Epidermal melanocyte (primary cell): ENCODE measurements around the gene HMX2.
A peak's percentile ranks its signal among the peaks of the same experiment; 100 is the strongest.

ENCODE experiments used
- DNase-seq: peaks from one replicate; pipeline ENCODE4 v3.0.0; 2011; ENCODE audit warnings: low spot score; ENCODE audit not compliant: insufficient read length

HMX2 gene, protein sequence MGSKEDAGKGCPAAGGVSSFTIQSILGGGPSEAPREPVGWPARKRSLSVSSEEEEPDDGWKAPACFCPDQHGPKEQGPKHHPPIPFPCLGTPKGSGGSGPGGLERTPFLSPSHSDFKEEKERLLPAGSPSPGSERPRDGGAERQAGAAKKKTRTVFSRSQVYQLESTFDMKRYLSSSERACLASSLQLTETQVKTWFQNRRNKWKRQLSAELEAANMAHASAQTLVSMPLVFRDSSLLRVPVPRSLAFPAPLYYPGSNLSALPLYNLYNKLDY

DNA sequence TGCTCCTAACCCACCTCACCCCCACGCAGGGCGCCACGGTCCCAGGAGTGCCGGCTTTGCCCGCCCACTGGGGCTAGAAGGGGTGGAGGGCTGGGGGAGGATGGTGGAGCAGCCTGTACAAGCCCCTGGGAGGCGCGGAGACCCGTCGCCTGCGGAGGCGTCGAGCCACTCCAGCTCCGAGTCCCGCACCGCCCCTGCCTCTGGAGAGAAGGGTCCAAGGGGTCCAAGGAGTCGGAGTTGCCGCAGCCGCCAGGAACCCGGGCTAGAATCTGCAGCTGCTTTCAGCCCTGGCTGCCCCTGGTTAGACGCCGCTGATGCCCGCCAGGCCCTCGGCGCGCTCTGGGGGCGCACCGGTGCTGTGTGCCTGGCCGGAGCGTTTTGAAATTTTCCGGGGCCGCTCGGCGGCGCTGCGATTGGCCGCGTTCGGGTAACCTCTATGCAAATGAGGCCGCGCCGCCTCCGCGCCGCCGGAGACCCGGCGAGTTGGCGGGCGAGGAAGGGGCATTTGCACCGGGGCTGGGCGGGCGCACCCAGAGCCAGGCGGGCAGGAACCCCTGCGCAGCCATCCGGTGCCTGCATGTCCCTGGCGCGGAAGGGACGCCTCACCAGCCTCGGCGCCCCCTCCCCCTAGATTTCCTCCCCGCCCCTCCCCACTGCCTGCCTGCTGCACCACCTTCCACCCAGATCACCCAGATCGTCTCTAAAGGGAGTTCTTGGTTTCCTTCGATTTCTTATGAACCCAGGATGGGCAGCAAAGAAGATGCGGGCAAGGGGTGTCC, at the start of gene HMX2:
HMX2 (plus strand) TSS at position 502 of the 779 bp plus-strand sequence; CDS start at position 745, 243 bp downstream.
- no peak for DNase-seq

DNA sequence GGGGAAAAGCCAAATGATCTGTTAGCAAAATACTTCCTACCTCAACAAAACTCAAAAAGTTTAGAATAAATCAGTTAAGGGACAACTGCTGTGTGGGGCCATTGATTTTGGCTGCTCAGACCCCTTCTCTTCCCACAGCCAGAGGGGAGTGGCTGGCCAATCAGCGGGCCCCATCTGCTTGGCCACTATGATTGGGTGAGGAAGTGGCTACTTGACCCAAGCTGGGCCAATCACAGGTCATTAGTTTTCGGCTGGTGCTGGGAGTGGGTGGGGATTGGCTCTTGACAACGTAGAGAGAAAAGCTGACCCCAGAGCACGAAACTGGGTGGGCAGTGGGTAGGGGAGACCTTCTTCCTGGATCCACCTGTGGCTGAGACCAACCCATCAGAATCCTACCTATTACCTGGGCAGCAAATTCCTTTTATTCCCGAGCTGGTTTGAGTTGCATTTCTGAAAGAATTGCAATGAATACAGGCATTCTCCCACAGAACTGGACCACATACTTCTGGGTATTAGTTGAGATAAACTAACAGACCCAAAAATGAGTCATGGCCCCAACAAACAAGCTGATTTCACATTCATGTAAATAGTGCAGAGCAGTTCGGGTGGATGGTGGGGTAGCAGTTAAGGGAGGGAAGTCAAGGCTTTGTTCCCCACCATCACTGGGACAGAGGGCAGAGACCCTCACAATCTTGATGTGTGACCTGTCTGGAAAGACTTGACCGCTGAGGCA, 47.7 kb upstream of the HMX2 start:
- DNase-seq: no peak

DNA sequence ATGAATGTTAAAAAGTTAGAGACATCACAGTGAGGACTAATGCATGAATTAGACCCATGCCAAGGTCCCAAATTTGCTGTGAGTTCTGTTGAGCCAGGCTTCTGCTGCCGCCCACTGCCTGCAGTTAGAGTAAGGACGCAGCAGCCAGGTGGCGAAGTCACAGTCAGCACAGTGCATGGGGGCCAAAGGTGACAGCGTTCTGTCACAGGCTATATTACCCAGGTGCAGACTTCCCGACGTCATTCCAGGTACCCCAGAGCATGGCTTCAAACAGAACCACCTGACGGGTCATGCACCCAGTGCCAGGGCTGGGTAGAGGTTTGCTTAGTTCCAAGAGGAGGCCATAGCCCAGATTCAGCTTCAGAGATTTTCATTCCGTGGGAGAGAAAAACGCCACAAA, 46.1 kb upstream of the HMX2 start:
- DNase-seq: no peak

DNA sequence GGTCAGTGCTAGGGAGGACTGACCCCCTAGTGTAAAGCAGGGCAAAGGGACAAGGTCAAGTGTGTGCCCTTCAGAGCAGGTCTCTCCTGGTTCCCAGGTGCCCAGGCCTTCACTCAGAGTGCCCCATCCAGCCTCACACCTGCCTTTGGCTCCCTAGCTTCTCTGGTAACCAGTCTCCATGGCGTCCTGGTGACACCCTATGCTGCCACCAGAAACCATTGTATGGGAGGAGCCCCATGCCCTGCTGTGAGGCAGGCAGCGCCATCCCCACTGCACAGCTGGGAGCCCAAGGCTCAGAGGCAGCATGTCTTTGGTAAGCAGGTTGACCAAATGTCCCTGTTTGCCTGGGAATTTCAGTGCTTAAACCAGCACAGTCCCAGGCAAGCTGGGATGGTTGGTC, 45.3 kb upstream of the HMX2 start:
- DNase-seq: no peak

DNA sequence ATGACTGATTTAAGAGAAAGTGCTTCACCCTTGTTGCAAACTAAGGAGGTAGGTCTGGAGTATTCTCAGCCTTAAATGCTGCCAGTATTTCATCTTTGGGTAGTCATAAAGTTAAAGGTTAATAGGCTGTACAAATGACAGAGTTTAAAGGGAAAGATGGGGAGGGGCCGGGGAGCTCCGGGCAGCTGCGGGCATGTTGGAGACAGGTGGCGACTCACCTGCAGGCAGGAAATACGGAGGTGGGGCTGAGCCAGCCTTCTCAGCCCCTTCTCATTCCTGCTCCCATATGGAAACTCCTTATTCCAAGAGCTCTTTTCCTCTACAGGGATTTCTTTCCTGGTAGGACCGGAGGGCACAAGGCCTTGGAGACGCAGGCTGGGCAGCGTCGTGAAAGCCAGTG, 44.0 kb upstream of the HMX2 start:
- DNase-seq: no peak

DNA sequence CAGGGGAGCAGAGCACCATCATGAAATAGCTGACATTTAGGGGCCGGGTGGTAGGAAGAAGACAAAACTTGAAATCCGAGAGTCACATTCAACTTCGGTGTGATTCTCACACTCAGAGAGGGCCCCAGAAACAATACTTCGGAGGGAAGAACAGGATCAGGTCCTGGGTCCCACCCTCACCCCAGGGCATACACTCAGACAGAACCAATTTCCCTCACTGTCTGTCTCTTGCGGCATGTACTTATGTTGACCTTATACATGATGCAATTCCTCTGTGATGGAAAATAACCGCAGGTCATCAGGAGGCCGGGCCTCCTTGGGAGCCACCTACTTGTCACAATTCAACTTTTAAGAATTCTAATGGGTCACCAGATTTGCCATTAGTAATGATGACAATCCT, 38.5 kb upstream of the HMX2 start:
- DNase-seq: no peak

DNA sequence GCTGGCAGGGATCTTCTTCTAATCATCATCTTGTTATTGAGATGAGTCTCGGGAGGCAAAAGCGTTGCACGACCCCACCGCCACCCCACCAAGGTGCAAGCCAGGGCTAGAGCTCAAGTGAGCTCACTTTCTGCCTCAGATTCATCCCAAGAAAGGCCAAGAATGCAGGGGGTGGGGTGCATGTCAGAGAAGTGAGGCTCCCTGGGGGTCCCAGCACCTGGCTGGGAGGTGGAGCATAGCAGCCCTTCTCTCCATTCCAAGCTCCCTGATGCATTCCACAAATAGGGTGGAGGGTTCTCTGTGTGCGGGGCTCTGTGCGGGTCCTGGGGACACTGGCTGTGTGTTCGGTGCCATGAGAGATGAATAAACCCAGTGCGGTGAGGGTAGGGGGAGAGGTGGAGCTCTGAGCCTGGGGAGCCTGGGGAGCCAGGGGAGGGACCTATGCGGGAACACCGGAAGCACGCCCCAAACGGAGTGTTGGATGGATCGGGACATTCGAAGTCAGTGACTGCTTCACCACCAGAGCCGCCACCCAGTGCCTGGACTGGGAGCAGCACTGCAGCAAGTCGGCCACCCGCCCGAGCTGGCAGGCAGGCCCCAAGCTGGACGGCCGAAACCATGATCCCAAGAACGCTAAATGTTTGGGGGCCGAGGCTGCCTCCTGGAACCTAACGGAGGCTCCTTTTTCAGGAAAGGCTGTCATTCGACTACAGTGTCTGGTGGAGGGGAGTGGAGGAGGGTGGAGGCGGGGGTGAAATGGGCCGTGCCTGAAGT, 30.1 kb upstream of the HMX2 start:
- DNase-seq: no peak

DNA sequence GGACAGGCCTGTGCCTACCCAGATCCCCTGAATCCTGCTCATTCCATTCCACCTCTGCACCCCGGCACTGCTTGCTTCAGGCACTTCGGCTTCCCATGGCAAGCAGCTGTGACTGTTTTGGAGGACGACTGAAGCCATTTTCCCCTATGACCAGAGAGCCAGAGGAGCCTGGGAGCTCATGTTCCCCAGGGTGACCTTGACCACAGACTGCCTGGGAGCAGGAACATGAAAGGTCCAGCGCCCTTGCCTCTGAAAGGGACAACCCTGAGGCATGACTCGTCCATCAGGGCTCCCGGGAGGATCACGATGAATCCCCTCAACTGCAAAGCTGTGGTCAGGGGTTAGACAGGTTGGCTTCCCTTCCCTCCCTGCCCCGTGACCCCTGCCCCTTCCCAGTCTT, 28.9 kb upstream of the HMX2 start:
- DNase-seq: no peak

DNA sequence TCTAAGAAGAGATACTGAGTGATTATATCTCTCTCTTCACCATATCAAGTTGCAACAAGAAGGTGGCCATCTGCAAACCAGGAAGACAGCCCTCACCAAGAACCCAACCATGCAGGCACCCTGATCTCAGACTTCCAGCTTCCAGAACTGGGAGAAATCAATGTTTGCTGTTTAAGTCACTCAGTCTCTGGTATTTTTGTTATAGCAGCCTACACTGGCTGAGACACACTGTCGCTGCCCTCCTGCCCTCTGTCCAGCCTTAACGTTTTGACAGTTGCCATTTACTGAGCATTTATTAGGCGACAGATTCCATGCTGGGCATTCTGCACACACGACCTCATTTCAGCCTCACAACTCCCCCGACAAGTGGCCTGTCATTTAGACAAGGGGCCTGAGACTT, 21.7 kb upstream of the HMX2 start:
- DNase-seq: no peak

DNA sequence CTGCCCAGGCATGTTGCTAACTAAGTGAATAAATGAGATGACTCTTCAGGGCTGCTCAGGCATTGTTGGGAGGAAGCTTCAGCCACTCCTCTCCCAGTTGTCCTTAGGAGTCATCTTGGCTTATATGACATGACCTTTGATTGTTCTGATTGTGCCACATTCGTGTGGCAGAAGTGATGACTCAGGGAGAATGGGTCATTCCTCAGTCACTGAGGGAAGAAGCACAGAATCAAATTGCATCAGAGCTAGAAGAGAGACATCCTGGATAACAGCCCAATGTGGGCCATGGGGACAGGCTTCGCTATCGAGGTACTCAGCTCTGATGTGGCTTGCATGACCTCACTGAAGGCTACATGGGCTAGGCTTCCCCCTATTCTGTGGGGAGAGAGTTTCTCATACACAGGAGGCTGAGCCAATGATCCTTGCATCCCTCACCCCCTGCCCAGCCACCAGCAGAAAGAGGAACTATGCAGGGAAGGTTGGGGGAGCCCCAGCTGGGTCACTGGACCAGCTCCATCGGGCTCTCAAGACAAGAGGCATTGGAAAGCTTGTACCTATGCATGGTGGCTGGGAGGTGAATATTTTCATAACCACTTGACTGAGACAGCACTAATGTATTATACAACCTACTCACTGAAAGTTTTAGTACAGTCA, 18.2 kb upstream of the HMX2 start:
- no peak for DNase-seq

DNA sequence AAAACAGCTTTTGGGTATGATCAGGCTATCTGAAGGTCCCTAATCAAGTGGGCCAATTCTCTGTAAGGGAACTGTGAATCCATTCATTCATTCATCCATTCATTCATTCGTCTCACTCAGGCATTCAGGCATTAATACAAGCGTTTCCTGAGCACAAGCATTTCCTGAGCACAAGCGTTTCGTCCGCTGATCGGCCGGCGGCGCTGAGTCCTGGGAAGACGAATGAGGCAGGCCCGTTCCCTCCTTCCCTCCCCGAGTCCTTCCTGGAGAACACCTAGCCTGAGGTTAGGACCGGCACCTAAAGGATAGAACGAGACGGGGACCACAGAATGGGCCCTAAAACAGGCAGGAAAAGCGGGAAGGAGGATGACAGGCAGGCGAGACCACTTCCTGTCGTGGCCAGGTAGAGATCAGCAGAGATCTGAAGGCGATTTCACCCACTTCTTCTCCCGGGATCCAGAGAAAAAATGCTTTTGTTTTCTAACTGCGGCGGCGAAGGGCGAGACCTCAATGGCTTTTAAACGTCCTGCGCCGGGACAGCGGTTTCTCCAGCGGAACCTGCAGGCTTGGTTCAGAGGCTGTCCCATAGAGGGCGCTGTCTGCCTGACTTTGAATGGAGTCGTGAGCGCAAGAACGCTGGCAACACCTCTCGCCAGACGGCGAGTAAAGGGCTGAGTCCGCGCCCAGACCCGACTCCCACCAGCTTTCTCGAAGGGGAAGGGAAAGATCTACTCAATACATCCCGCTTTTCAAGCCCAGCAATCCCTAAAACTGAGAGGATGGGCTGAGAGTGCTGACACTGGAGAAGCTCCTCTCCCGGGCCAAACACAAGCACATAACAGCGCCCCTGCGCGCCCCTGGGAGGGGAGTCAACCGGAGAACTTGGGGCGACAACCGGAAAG, 15.1 kb upstream of the HMX2 start:
- DNase-seq: peak; percentile 94

DNA sequence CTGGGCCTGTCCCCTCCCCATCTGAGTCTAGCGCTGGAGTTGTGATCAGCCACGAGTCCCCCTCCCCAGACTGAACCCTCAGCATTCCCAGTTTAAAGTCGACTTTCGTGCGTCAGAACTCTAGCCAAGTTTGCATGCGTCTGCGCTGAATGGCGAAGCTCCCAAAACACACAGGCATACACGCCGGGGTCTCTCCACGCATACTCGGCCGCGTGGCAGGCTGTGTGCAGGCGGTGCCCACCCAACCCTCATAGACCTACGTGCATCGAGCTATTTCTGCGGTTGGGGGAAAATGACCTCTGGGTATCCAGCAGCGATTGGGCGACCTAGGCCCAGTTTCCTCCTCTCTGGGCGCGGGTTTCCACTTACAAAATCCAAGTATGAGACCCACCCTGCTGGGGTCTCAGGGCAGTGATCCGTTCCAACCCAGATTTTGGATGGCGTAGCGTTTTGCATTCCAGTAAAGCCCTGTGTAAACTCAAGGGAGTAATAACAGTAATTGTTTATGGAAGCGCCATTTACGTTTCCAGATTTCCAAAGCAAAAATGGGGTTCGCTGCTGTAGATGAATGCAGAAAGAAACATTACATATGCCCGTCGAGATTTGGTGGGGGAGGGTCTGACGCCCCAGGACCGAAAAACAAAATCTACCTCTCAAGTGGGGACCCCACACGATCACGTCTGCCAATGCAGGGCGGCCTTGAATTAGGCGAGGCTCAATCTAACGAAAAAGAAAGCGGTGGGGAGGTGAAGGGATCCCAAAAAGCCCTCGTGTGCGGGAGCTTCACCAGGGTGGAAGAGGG, 14.2 kb upstream of the HMX2 start:
- no peak for DNase-seq

DNA sequence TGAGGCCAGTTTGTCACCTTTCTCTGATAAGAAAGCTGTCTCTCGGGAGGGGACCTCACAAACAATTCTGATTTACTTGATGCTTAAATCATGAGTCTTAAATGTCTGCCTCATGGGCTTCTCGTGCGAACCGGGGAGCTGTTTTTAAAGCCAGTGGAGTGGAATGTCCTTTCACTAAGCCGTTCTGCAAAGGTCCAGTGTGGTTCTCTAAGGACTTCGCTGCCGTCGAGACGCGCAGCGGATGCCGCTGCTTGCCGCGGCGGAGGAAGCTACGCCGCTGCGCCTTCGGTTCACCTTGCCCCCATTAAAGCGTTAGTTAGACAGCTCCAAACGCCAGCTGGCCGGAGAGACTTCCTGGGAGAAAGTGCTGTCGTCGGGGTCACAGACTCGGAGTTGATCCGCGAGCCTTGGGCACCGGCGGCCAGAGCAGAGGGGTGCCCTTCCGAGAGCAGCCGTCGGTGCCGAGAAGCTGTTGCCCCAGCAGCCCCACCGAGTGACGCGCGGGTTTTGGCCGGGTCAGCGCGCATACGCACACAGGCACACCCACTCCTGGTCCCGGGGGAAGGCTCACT, 13.5 kb upstream of the HMX2 start:
- no peak for DNase-seq

DNA sequence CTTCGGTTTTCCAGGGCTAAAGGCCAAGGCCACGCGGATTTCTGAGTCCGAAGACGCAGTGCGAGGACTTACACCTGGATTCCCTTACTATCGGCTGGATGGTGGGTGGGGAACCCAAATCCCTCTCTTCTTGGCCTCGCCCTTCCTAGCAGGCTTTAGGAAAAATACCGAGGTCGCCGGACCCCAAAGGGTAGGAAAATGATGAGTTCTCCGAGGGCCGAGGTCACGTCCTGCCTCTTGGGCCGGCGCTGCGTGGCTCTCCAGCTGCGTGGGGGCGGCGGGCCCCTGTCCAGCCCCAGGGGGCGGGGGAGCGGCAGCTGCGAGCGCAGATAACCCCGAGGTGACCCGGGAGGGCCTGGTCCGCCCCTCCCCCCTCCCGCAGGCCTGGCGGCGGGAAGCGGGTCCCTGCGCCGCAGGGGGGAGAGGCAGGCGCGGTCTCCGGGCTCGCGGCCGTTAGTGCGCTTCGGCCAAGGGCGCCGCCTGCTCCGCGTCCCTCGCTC, 13.0 kb upstream of the HMX2 start:
- no peak for DNase-seq

DNA sequence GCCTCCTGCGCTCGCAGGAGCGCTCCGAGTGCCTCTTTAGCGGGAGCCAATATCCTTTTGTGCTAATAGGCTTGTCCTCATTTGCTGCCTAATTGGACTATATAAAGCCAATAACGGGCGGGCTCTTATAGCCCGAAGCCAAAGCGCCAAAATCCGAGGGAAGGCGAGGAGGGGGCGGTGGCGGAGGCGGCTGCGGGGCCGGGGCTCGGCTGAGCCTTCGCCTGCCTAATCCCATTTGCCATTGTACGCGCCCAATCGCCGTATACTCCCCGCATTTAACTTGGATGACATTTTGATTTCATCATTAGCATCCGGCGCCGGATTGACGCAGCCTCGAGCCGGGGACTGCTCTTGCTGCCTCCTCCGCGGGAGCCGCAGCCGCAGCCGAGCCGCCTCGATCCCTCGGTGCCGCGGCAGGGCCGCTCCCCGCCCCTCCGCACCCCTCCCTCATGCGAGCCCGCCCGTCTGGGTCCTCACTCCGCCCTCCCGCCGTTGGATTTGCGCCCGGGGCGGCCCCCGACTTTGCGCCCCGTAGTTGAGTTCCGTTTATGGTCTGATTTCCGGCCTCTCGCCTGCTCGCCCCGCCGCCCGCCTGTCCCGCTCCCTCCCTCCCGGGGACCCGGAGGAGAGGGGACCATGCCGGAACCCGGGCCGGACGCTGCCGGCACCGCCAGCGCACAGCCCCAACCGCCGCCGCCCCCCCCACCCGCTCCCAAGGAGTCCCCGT, 12.4 kb upstream of the HMX2 start, which contains the start of gene HMX3:
HMX3 (plus strand) TSS at position 556 of the 727 bp plus-strand sequence; CDS start at position 637, 81 bp downstream.
- DNase-seq: no peak

DNA sequence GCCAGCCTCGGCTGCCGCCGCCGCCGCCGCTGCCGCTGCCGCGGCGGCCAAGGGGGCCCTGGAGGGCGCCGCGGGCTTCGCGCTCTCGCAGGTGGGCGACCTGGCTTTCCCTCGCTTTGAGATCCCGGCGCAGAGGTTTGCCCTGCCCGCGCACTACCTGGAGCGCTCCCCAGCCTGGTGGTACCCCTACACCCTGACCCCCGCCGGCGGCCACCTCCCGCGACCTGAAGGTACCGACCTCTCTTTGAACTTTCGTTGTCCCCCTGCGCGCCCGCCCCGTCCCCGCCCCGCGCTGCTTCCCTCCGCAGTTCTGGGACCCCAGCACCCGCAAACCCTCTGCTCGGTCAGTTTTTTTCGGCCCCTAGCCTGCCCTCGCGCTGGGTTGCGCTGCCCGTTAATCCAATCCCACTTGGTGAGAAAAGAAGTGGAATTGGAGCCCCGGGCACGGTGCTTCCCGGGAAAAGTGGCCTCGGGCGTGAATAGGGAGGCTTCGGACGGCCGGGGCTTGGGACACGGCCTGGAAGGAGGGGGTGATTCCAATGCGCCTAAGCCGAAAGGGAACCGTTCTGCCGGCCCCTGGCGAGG, 11.6 kb upstream of the HMX2 start:
- no peak for DNase-seq
